ENCODE measurements around the gene RPUSD3. TPM values are rescaled to one million over a fixed set of nuclear protein-coding genes. Genes with fewer than 3 reads are reported as not detected.

Gene RPUSD3
- total and polyA plus RNA-seq, 9 of the 15 experiments (the other 6 are each of a cell fraction or from before 2014, with no cell fraction given) = 13.8 to 99.0 (median 59.3) TPM

DNA sequence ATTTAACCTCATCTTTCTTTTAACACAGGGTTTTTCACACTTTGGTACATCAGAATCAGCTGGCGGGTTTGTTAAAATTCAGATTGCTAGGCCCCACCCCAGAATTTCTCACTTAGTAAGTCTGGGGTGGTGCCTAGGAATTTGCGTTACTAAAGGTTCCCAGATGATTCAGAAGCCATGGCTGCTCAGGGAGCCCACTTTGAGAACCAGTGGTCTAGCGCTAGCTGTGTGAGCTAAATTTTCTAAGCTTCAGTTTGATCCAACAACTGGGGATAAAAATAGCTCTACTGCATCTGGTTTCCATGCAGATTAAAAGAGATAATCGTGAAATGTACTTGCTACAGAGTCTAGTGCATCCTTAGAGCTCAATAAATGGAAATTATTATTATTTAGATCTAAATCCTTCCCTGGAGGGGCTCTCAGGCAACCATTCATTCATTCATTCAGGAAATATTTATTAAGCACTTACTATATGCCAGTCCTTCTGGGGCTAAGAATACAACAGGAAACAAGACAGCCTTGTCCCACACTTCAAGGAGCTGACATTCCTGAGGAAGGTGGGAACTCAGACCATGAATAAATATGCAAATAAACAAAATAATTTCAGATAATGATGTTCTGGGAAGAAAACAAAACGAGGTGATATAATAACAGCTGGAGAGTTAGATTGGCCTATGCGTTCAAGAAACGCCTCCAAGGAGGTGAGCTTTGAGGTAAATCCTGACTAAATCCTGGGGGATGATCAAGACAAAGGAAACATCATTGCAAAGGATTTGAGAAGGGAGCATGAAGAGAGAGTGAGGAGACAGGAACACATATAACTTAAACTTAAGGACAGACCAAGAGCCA, 40.1 kb upstream of the RPUSD3 start:
- no peaks in the 10 kb centered on the region for H3K9me1 ChIP-seq (ENCODE audit: control insufficient read depth, insufficient read depth, low read length)
- no peaks in the 10 kb centered on the region for H4K20me1 ChIP-seq (replicated peaks; ENCODE audit: control insufficient read depth, insufficient read depth, low read length)
- no peak for FAIRE-seq
- H2AFZ ChIP-seq (ENCODE audit: low read depth, low read length) = peak overlapping the region; percentile 73
- H3K4me1 ChIP-seq (replicated peaks in 1 of 2; ENCODE audit: control insufficient read depth in 2 of 2, insufficient read depth in 2 of 2, low read length in 2 of 2) = peaks cover 8 to 33% of the 10 kb centered on the region in 2 experiments; a peak in 4 of 5 replicates
- no peaks in the 10 kb centered on the region for H3K36me3 ChIP-seq (ENCODE audit: control insufficient read depth, insufficient read depth, low read length)
- H3K79me2 ChIP-seq (ENCODE audit: control insufficient read depth, insufficient read depth, low read length) = no peaks in the 10 kb centered on the region
- intact Hi-C loops (cut with micrococcal nuclease) = no loop called here
- no peak overlapping the region for H3K4me3 ChIP-seq
- DNase-seq (ENCODE audit: extremely low read depth in 1 of 4, low spot score in 3 of 4) = no peak
- ChIA-PET POLR2A (interaction anchor here (0.6 to 2.4 kb wide), 12 partner anchors 8 to 487 kb away, joined by 3 to 10 read pairs (median 4); no protein-coding TSS in a partner anchor), CTCF (ENCODE audit: low intra/inter-chr PET ratio) (no interaction called here)
- H3K9me3 ChIP-seq (replicated peaks; ENCODE audit: control insufficient read depth, insufficient read depth, low read depth, low read length) = no peaks in the 10 kb centered on the region
- in situ Hi-C loops (cut with MboI) = no loop called here
- H3K27me3 ChIP-seq (ENCODE audit: control insufficient read depth in 2 of 2, insufficient read depth in 2 of 2, low read length in 2 of 2) = no peaks in the 10 kb centered on the region
- no TSS peak for BruUV-seq (replicated peaks)
- H3K4me2 ChIP-seq (ENCODE audit: insufficient read depth, low read length) = peak overlapping the region; percentile 61
- no peak for ATAC-seq
- no peak overlapping the region for H3K9ac ChIP-seq (ENCODE audit: insufficient read depth in 1 of 2, low read depth in 2 of 2, low read length in 2 of 2)
- H3K27ac ChIP-seq (ENCODE audit: extremely low read depth, low read depth, low read length) = peak overlapping the region; percentile 21; the same call in 1 of the 3 replicates
- 51% methylated on average over 7 of the region's 7 CpGs for WGBS (ENCODE audit: insufficient coverage, low coverage, missing lambda C conversion rate)
- TF ChIP-seq MCM3 (IDR thresholded peaks at IDR 0.05) (no peak), SIX5 (IDR thresholded peaks at IDR 0.05; ENCODE audit: borderline replicate concordance in 1 of 2, insufficient read depth in 1 of 2, low read depth in 1 of 2, low read length in 2 of 2) (no peak), BCOR (IDR thresholded peaks at IDR 0.05) (peak; percentile 48; the same call in 1 of the 2 replicates), TEAD1 (CRISPR knock-in tag; IDR thresholded peaks at IDR 0.05) (no peak), HDAC1 (IDR thresholded peaks at IDR 0.05) (no peak), RBM34 (IDR thresholded peaks at IDR 0.05; ENCODE audit: borderline replicate concordance, insufficient read depth, low read length) (no peak), STAT5B (CRISPR knock-in tag; IDR thresholded peaks at IDR 0.05) (no peak), ADNP (tag; IDR thresholded peaks at IDR 0.05) (no peak), ZNF253 (CRISPR knock-in tag; conservative IDR thresholded peaks at IDR 0.05) (no peak), BRF1 (IDR thresholded peaks at IDR 0.05; ENCODE audit: borderline replicate concordance, extremely low read depth, insufficient read length) (no peak), CC2D1A (IDR thresholded peaks at IDR 0.05) (no peak), KLF13 (tag; IDR thresholded peaks at IDR 0.05; ENCODE audit: borderline replicate concordance, low read depth) (no peak), MCM2 (IDR thresholded peaks at IDR 0.05; ENCODE audit: low read depth) (no peak)
- TF ChIP-seq, protein P1, sequence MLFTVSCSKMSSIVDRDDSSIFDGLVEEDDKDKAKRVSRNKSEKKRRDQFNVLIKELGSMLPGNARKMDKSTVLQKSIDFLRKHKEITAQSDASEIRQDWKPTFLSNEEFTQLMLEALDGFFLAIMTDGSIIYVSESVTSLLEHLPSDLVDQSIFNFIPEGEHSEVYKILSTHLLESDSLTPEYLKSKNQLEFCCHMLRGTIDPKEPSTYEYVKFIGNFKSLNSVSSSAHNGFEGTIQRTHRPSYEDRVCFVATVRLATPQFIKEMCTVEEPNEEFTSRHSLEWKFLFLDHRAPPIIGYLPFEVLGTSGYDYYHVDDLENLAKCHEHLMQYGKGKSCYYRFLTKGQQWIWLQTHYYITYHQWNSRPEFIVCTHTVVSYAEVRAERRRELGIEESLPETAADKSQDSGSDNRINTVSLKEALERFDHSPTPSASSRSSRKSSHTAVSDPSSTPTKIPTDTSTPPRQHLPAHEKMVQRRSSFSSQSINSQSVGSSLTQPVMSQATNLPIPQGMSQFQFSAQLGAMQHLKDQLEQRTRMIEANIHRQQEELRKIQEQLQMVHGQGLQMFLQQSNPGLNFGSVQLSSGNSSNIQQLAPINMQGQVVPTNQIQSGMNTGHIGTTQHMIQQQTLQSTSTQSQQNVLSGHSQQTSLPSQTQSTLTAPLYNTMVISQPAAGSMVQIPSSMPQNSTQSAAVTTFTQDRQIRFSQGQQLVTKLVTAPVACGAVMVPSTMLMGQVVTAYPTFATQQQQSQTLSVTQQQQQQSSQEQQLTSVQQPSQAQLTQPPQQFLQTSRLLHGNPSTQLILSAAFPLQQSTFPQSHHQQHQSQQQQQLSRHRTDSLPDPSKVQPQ (CRISPR knock-in tag; IDR thresholded peaks at IDR 0.05; ENCODE audit: borderline replicate concordance) = 0 out of 2 replicates have a peak, but pooled peaks have one; percentile 18

All from K562 (cell line).